ENCODE measurements around the gene FAS. TPM values are rescaled to one million over a fixed set of nuclear protein-coding genes. Genes with fewer than 3 reads are reported as not detected.

The FAS gene
- total and polyA plus RNA-seq, 2 experiments from 2014 or later: 3.1 to 4.3 TPM

DNA sequence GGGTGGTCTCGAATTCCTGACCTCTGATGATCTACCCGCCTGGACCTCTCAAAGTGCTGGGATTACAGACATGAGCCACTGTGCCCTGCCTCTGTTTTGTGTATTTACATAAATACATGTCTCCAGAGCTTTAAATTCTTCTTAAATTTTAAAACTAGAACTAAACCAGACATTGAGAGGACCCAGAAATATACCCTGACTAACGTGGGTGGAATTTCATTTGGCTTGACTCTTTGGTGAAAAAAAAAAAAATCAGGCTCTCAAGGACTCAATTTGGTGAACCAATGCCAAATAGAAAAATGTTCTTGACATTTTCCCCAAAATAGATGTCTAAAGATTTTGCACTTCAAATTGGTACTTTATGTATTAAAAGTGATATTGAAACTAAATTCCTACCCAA lies 16.6 kb upstream of the FAS start:
- DNase-seq (ENCODE audit: low spot score): no peak
- Mint-ChIP-seq H3K4me1 (peaks cover 1% of the 10 kb centered on the region; the same call in 2 of the 3 replicates), H3K27me3 (ENCODE audit: insufficient read depth, low read depth, poor library complexity) (no peaks in the 10 kb centered on the region), H3K4me3 (no peak overlapping the region), H3K9me3 (no peaks in the 10 kb centered on the region), H3K27ac (no peak overlapping the region), H3K36me3 (ENCODE audit: low read depth) (no peaks in the 10 kb centered on the region)
- ATAC-seq: no peak
- H3K79me2 ChIP-seq (replicated peaks; ENCODE audit: insufficient read depth): no peaks in the 10 kb centered on the region
- no peak overlapping the region for H2AFZ ChIP-seq
- no peak overlapping the region for H3K27ac ChIP-seq (ENCODE audit: low read depth)
- no peaks in the 10 kb centered on the region for H3K27me3 ChIP-seq (ENCODE audit: insufficient read depth)
- H3K4me3 ChIP-seq: no peak overlapping the region
- no peak overlapping the region for H3K4me2 ChIP-seq
- no peaks in the 10 kb centered on the region for H3K36me3 ChIP-seq (ENCODE audit: insufficient read depth)
- TF ChIP-seq NANOG (IDR thresholded peaks at IDR 0.05; ENCODE audit: borderline replicate concordance) (no peak), ZNF331 (CRISPR knock-in tag; IDR thresholded peaks at IDR 0.05; ENCODE audit: low read depth) (no peak), CREB1 (CRISPR knock-in tag; IDR thresholded peaks at IDR 0.05; ENCODE audit: low read depth) (no peak), EZH2 (IDR thresholded peaks at IDR 0.05; ENCODE audit: low read depth, unreplicated experiment) (no peak), ZNF462 (CRISPR knock-in tag; IDR thresholded peaks at IDR 0.05) (no peak), JUNB (IDR thresholded peaks at IDR 0.05; ENCODE audit: unreplicated experiment) (no peak), EZH2phosphoT487 (IDR thresholded peaks at IDR 0.05; ENCODE audit: unreplicated experiment) (no peak), CTCF (conservative IDR thresholded peaks at IDR 0.05; ENCODE audit: low read depth in 2 of 2) (no peak), ZNF114 (CRISPR knock-in tag; IDR thresholded peaks at IDR 0.05) (no peak), POLR2AphosphoS5 (IDR thresholded peaks at IDR 0.05; ENCODE audit: low read depth) (no peak), STAT1 (IDR thresholded peaks at IDR 0.05; ENCODE audit: unreplicated experiment) (no peak)
- TF ChIP-seq, protein P1, sequence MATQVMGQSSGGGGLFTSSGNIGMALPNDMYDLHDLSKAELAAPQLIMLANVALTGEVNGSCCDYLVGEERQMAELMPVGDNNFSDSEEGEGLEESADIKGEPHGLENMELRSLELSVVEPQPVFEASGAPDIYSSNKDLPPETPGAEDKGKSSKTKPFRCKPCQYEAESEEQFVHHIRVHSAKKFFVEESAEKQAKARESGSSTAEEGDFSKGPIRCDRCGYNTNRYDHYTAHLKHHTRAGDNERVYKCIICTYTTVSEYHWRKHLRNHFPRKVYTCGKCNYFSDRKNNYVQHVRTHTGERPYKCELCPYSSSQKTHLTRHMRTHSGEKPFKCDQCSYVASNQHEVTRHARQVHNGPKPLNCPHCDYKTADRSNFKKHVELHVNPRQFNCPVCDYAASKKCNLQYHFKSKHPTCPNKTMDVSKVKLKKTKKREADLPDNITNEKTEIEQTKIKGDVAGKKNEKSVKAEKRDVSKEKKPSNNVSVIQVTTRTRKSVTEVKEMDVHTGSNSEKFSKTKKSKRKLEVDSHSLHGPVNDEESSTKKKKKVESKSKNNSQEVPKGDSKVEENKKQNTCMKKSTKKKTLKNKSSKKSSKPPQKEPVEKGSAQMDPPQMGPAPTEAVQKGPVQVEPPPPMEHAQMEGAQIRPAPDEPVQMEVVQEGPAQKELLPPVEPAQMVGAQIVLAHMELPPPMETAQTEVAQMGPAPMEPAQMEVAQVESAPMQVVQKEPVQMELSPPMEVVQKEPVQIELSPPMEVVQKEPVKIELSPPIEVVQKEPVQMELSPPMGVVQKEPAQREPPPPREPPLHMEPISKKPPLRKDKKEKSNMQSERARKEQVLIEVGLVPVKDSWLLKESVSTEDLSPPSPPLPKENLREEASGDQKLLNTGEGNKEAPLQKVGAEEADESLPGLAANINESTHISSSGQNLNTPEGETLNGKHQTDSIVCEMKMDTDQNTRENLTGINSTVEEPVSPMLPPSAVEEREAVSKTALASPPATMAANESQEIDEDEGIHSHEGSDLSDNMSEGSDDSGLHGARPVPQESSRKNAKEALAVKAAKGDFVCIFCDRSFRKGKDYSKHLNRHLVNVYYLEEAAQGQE (IDR thresholded peaks at IDR 0.05; ENCODE audit: unreplicated experiment): no peak
- TF ChIP-seq, protein P2, sequence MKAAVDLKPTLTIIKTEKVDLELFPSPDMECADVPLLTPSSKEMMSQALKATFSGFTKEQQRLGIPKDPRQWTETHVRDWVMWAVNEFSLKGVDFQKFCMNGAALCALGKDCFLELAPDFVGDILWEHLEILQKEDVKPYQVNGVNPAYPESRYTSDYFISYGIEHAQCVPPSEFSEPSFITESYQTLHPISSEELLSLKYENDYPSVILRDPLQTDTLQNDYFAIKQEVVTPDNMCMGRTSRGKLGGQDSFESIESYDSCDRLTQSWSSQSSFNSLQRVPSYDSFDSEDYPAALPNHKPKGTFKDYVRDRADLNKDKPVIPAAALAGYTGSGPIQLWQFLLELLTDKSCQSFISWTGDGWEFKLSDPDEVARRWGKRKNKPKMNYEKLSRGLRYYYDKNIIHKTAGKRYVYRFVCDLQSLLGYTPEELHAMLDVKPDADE (IDR thresholded peaks at IDR 0.05): no peak
- H4K20me1 ChIP-seq (replicated peaks; ENCODE audit: insufficient read depth): no peaks in the 10 kb centered on the region
- H3K9me2 ChIP-seq (ENCODE audit: insufficient read depth): 0 out of 2 replicates have a peak, but pooled peaks cover 2% of the 10 kb centered on the region
- no peaks in the 10 kb centered on the region for H3K4me1 ChIP-seq (ENCODE audit: insufficient read depth)
- no peaks in the 10 kb centered on the region for H3F3A ChIP-seq (replicated peaks; ENCODE audit: low read depth)
